Breast epithelium (tissue), 3 donors: ENCODE data around the gene PDE4D.

ENCODE experiments used
- CTCF ChIP-seq, 3 donors: fragments of 450-650 bp; IDR thresholded peaks; one replicate each; pipeline ENCODE4 v1.5.1; 2016 to 2017; ENCODE audit warnings: antibody characterized with exemption in 3 of 3, mild to moderate bottlenecking in 3 of 3, moderate library complexity in 3 of 3
- POLR2A ChIP-seq: fragments of 450-650 bp; IDR thresholded peaks from one replicate; pipeline ENCODE4 v1.6.1; 2016; ENCODE audit warnings: antibody characterized with exemption, mild to moderate bottlenecking, moderate library complexity
- POLR2AphosphoS5 ChIP-seq, 3 donors: sonication (generic); formaldehyde crosslinking; IDR thresholded peaks; one replicate each; pipeline ENCODE4 v1.6.1; 2017; ENCODE audit warnings: antibody characterized with exemption in 3 of 3

- TF ChIP-seq CTCF (IDR thresholded peaks at IDR 0.05): no peak
- TF ChIP-seq POLR2A: no peak
- TF ChIP-seq POLR2AphosphoS5 (IDR thresholded peaks at IDR 0.05): no peak
These were observed 107.7 kb downstream of the PDE4D start for GRCh38 chr5:59785676-59786333.
